ENCODE results near the gene GABRG1. TPM values are rescaled to one million over a fixed set of nuclear protein-coding genes. Genes with fewer than 3 reads are reported as not detected.

GABRG1 gene
- total and polyA plus RNA-seq, 9 of the 15 experiments (the other 6 are each of a cell fraction or from before 2014, with no cell fraction given) = 0.20 to 0.51 (median 0.37) TPM

GRCh38 chr4:46073778-46074177 is 50.1 kb downstream of the GABRG1 start (continued):
- TF ChIP-seq PRDM10 (IDR thresholded peaks at IDR 0.05; ENCODE audit: partially characterized antibody) (no peak), ID3 (CRISPR knock-in tag; IDR thresholded peaks at IDR 0.05) (no peak), ID3 (tag; IDR thresholded peaks at IDR 0.05) (no peak), ESRRA (IDR thresholded peaks at IDR 0.05; ENCODE audit: borderline replicate concordance, low read depth) (peak; percentile 77; the same call in 1 of the 2 replicates), FOXA3 (CRISPR knock-in tag; conservative IDR thresholded peaks at IDR 0.05 in 1 of 2, IDR thresholded peaks at IDR 0.05 in 1 of 2) (peak; percentile 20 to 85; a peak in 3 of 4 replicates), NR2C1 (IDR thresholded peaks at IDR 0.05) (no peak), NR2C1 (tag; IDR thresholded peaks at IDR 0.05) (no peak), CEBPG (CRISPR knock-in tag; IDR thresholded peaks at IDR 0.05) (no peak), CEBPG (tag; conservative IDR thresholded peaks at IDR 0.05 in 1 of 2, IDR thresholded peaks at IDR 0.05 in 1 of 2) (no peak), TRIM24 (IDR thresholded peaks at IDR 0.05) (no peak), ZNF408 (CRISPR knock-in tag; IDR thresholded peaks at IDR 0.05; ENCODE audit: low read depth) (no peak), MEF2D (tag; conservative IDR thresholded peaks at IDR 0.05; ENCODE audit: low read depth) (peak; percentile 82; the same call in 1 of the 2 replicates), ZNF217 (CRISPR knock-in tag; IDR thresholded peaks at IDR 0.05) (no peak), CHD4 (IDR thresholded peaks at IDR 0.05; ENCODE audit: insufficient read depth, insufficient replicate concordance, low read depth, low read length, poor library complexity, severe bottlenecking) (no peak), GTF2E2 (tag; IDR thresholded peaks at IDR 0.05) (no peak), BRD9 (IDR thresholded peaks at IDR 0.05; ENCODE audit: low read depth, partially characterized antibody) (no peak), HBP1 (CRISPR knock-in tag; IDR thresholded peaks at IDR 0.05) (no peak), LCOR (CRISPR knock-in tag; IDR thresholded peaks at IDR 0.05) (no peak), NFRKB (IDR thresholded peaks at IDR 0.05; ENCODE audit: low read depth) (no peak), ZNF41 (CRISPR knock-in tag; conservative IDR thresholded peaks at IDR 0.05) (no peak), GTF2A2 (tag; IDR thresholded peaks at IDR 0.05) (no peak), ZFPM2 (CRISPR knock-in tag; IDR thresholded peaks at IDR 0.05) (no peak), GABPB1 (CRISPR knock-in tag; IDR thresholded peaks at IDR 0.05) (no peak)
- TF ChIP-seq, protein P1, sequence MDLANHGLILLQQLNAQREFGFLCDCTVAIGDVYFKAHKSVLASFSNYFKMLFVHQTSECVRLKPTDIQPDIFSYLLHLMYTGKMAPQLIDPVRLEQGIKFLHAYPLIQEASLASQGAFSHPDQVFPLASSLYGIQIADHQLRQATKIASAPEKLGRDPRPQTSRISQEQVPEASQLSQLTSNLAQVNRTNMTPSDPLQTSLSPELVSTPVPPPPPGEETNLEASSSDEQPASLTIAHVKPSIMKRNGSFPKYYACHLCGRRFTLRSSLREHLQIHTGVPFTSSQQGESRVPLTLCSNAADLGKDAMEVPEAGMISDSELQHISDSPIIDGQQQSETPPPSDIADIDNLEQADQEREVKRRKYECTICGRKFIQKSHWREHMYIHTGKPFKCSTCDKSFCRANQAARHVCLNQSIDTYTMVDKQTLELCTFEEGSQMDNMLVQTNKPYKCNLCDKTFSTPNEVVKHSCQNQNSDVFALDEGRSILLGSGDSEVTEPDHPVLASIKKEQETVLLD (IDR thresholded peaks at IDR 0.05) = no peak

Data from K562 (cell line).